OCI-LY1 (cell line): Measurements from ENCODE around the gene IGF2BP1.

Experiments
- H2AFZ ChIP-seq: fragments of 200-600 bp; sonication (generic), shearing (Covaris generic); 2 replicates; pipeline ENCODE4 v1.6.0; 2014; ENCODE audit warnings: antibody characterized with exemption, mild to moderate bottlenecking, low read length
- H3F3A ChIP-seq: fragments of 200-600 bp; sonication (generic), shearing (Covaris generic); 2 replicates; pipeline ENCODE4 v1.6.0; 2014; ENCODE audit warnings: mild to moderate bottlenecking, antibody characterized with exemption, low read length, moderate library complexity; ENCODE audit not compliant: insufficient read depth
- H3K27ac ChIP-seq: fragments of 200-600 bp; sonication (generic); 2 replicates; pipeline ENCODE4 v1.5.1; 2014; ENCODE audit warnings: low read length, mixed run types, mild to moderate bottlenecking, low read depth; ENCODE audit not compliant: poor library complexity, severe bottlenecking
- H3K27me3 ChIP-seq: fragments of 200-600 bp; sonication (generic); 2 replicates; pipeline ENCODE4 v1.6.0; 2014; ENCODE audit warnings: antibody characterized with exemption, mild to moderate bottlenecking, low read length, moderate library complexity; ENCODE audit not compliant: insufficient read depth
- H3K36me3 ChIP-seq: fragments of 200-600 bp; sonication (generic); 2 replicates; pipeline ENCODE4 v1.6.1; 2014; ENCODE audit warnings: mild to moderate bottlenecking, antibody characterized with exemption, low read length, moderate library complexity, mixed read lengths; ENCODE audit not compliant: insufficient read depth
- H3K4me1 ChIP-seq: fragments of 200-600 bp; sonication (generic); 2 replicates; pipeline ENCODE4 v1.5.1; 2014; ENCODE audit warnings: mild to moderate bottlenecking, low read length, moderate library complexity; ENCODE audit not compliant: insufficient read depth, severe bottlenecking
- H3K4me2 ChIP-seq: fragments of 200-600 bp; sonication (generic), shearing (Covaris generic); 2 replicates; pipeline ENCODE4 v1.6.1; 2014; ENCODE audit warnings: low read length
- H3K4me3 ChIP-seq: fragments of 200-600 bp; sonication (generic); 2 replicates; pipeline ENCODE4 v1.5.1; 2014; ENCODE audit warnings: low read length, low read depth, mild to moderate bottlenecking, mixed read lengths; ENCODE audit not compliant: poor library complexity, severe bottlenecking
- H3K79me2 ChIP-seq: fragments of 200-600 bp; shearing (Covaris generic); 2 replicates; pipeline ENCODE4 v1.6.1; 2016; ENCODE audit warnings: mixed run types, low read length, mixed read lengths; ENCODE audit not compliant: insufficient read depth
- H3K9ac ChIP-seq: fragments of 200-600 bp; sonication (generic), shearing (Covaris generic); 2 replicates; pipeline ENCODE4 v1.6.1; 2014; ENCODE audit warnings: mild to moderate bottlenecking, low read length, mixed read lengths
- H3K9me2 ChIP-seq: fragments of 200-600 bp; sonication (generic), shearing (Covaris generic); 2 replicates; pipeline ENCODE4 v1.6.1; 2014; ENCODE audit warnings: low read depth, mild to moderate bottlenecking, low read length, mixed read lengths
- H3K9me3 ChIP-seq: fragments of 200-600 bp; shearing (Covaris generic); 2 replicates; pipeline ENCODE4 v1.6.1; 2014; ENCODE audit warnings: low read length, mixed read lengths
- H4K20me1 ChIP-seq: fragments of 200-600 bp; sonication (generic), shearing (Covaris generic); 2 replicates; pipeline ENCODE4 v1.6.0; 2016; ENCODE audit warnings: mild to moderate bottlenecking, low read length; ENCODE audit not compliant: insufficient read depth
- CTCF ChIP-seq: fragments of 200-600 bp; sonication (generic), shearing (Covaris generic); IDR thresholded peaks from 2 replicates; pipeline ENCODE4 v1.5.1; 2017; ENCODE audit warnings: mild to moderate bottlenecking, antibody characterized with exemption, low read length, moderate library complexity, mixed read lengths
- EZH2 ChIP-seq: fragments of 200-600 bp; sonication (generic), shearing (Covaris generic); IDR thresholded peaks from 2 replicates; pipeline ENCODE4 v1.8.0; 2017; ENCODE audit warnings: borderline replicate concordance, mixed run types, mild to moderate bottlenecking, antibody characterized with exemption, low read length, moderate library complexity, mixed read lengths

The IGF2BP1 gene

DNA sequence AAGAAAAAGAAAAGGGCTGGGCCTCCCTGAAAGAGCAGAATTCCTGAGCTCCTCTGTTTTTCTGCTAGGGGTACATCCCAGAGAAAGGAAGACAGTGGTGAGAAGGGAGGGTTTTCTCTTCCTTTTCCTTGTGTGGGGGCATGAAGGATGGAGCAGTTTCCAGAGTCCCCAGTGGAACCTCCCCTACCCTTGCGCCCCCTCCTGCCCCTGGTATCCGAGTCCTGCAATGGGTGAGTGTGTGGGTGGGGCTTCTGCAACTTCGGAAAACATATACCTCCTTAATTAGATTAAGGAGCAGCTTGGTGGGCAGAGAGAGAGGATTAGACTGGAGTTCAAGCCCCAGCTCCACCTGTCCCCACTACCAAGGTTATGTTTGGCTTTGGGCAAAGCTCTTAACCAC is 23.4 kb upstream of the IGF2BP1 start:
- no peak for TF ChIP-seq CTCF
- TF ChIP-seq EZH2 = no peak
- Histone ChIP-seq H3K79me2 (no peaks in the 10 kb centered on the region), H3K4me2 (no peak overlapping the region), H3K9ac (no peak overlapping the region), H3K27me3 (no peaks in the 10 kb centered on the region), H3K27ac (no peak overlapping the region), H3K9me3 (no peaks in the 10 kb centered on the region), H3K4me1 (no peaks in the 10 kb centered on the region), H2AFZ (no peak overlapping the region), H3F3A (no peaks in the 10 kb centered on the region), H3K36me3 (no peaks in the 10 kb centered on the region), H3K9me2 (no peaks in the 10 kb centered on the region), H4K20me1 (no peaks in the 10 kb centered on the region), H3K4me3 (no peak overlapping the region)

DNA sequence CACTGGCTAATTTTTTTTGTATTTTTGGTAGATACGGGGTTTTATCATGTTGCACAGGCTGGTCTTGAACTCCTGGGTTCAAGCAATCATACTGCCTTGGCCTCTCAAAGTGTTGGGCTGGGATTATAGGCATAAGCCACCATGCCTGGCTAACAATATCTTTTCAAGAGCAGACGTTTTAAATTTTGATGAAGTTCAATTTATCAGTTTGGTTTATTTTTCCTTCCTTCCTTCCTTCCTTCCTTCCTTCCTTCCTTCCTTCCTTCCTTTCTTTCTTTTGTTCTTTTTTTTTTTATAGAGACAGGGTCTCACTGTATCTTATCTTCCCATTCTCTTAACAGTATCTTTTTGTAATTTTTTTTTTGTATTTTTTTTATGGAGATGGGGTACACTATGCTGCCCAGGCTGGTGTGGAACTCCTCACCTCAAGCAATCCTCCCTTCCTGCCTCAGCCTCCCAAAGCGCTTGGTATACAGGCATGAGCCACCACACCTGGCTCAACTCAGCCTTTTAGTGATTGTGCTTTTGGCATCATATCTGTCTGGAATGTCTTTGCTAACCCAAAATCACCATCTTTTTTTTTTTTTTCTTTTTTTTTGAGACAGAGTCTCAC is 15.2 kb upstream of the IGF2BP1 start:
- H3K4me1 ChIP-seq = no peaks in the 10 kb centered on the region
- TF ChIP-seq EZH2 = no peak
- TF ChIP-seq CTCF = no peak
- H4K20me1 ChIP-seq = no peaks in the 10 kb centered on the region
- H3K4me3 ChIP-seq = no peak overlapping the region
- H3K9ac ChIP-seq = no peak overlapping the region
- no peaks in the 10 kb centered on the region for H3K9me3 ChIP-seq
- no peaks in the 10 kb centered on the region for H3K27me3 ChIP-seq
- no peaks in the 10 kb centered on the region for H3F3A ChIP-seq
- no peaks in the 10 kb centered on the region for H3K9me2 ChIP-seq
- no peaks in the 10 kb centered on the region for H3K79me2 ChIP-seq
- H3K36me3 ChIP-seq = no peaks in the 10 kb centered on the region; the same call in 1 of the 2 replicates
- H2AFZ ChIP-seq = no peak overlapping the region
- no peak overlapping the region for H3K27ac ChIP-seq
- no peak overlapping the region for H3K4me2 ChIP-seq

DNA sequence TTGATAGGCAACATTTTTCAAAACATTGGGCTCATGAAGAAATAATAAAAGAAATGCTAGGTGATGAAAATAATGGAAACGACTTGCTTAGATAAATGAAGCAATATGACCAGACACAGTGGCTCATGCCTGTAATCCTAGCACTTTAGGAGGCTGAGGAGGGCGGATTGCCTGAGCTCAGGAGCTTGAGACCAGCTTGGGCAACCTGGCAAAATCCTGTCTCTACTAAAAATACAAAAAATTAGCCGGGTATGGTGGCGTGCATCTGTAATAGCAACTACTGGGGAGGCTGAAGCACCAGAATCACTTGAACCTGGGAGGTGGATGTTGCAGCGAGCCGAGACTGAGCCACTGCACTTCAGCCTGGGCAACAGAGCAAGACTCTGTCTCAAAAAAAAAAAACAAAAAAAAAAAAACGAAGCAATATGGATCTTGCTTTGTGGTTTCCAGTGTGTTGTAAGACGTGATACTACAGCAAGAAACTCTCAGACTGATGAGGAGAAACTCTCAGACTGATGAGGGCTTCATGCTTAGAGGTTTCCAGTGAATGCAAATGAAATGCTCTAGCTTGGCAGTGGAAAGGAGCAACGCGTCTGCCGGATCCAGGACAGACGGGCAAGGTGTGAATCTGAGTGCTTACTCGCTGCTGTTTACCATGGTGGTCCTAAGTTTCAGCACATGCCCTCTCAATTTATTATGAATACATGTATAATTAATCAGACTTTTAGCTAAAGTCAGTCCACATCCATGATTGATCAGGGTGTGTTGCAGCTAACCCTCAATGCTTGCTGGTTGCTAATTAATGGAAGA is 11.5 kb upstream of the IGF2BP1 start:
- Histone ChIP-seq H3K4me2 (no peak overlapping the region), H3K9me2 (no peaks in the 10 kb centered on the region), H3K9ac (no peak overlapping the region), H3K27ac (no peak overlapping the region), H3K27me3 (no peaks in the 10 kb centered on the region), H3K9me3 (no peaks in the 10 kb centered on the region), H3K79me2 (no peaks in the 10 kb centered on the region), H4K20me1 (no peaks in the 10 kb centered on the region), H3K36me3 (no peaks in the 10 kb centered on the region; the same call in 1 of the 2 replicates), H2AFZ (no peak overlapping the region), H3K4me1 (no peaks in the 10 kb centered on the region), H3K4me3 (no peak overlapping the region), H3F3A (no peaks in the 10 kb centered on the region)
- TF ChIP-seq EZH2 (no peak), CTCF (no peak)
